GM23338 (cell line): Measurements from ENCODE around the gene ZCCHC4.

Experiments
- CREB1 ChIP-seq: fragments of 250-450 bp; sonication (Bioruptor Pico); IDR thresholded peaks from 2 replicates; pipeline ENCODE4 v1.5.0; 2020; ENCODE audit warnings: low read depth, mild to moderate bottlenecking, moderate library complexity
- CTCF ChIP-seq, 2 experiments: fragments of 200-600 bp in 1 of 2; sonication (generic) in 1 of 2; conservative IDR thresholded peaks; 2 replicates each; pipeline versions ENCODE4 v1.5.1 to v1.6.1; 2016 to 2017; ENCODE audit warnings: antibody characterized with exemption in 2 of 2, low read depth in 2 of 2, mild to moderate bottlenecking in 2 of 2, moderate library complexity in 1 of 2
- ETS1 ChIP-seq: IDR thresholded peaks from 2 replicates; pipeline ENCODE4 v1.6.1; 2016; ENCODE audit warnings: antibody characterized with exemption
- EZH2 ChIP-seq: fragments of 200-600 bp; sonication (generic); IDR thresholded peaks from one replicate; pipeline ENCODE4 v1.8.0; 2017; ENCODE audit warnings: antibody characterized with exemption, mild to moderate bottlenecking, low read depth; ENCODE audit not compliant: unreplicated experiment
- EZH2phosphoT487 ChIP-seq: fragments of 200-600 bp; sonication (generic); IDR thresholded peaks from one replicate; pipeline ENCODE4 v1.8.1; 2018; ENCODE audit warnings: antibody characterized with exemption; ENCODE audit not compliant: unreplicated experiment
- JUNB ChIP-seq: IDR thresholded peaks from one replicate; pipeline ENCODE4 v1.6.1; 2016; ENCODE audit warnings: antibody characterized with exemption; ENCODE audit not compliant: unreplicated experiment
- NANOG ChIP-seq: IDR thresholded peaks from 2 replicates; pipeline ENCODE4 v1.6.1; 2016; ENCODE audit warnings: antibody characterized with exemption, borderline replicate concordance
- POLR2AphosphoS5 ChIP-seq: IDR thresholded peaks from 2 replicates; pipeline ENCODE4 v1.6.1; 2016; ENCODE audit warnings: antibody characterized with exemption, low read depth
- REST ChIP-seq: IDR thresholded peaks from one replicate; pipeline ENCODE4 v1.6.1; 2018; ENCODE audit warnings: antibody characterized with exemption; ENCODE audit not compliant: unreplicated experiment
- STAT1 ChIP-seq: IDR thresholded peaks from one replicate; pipeline ENCODE4 v1.6.1; 2016; ENCODE audit warnings: antibody characterized with exemption; ENCODE audit not compliant: unreplicated experiment
- ZNF114 ChIP-seq: fragments of 250-450 bp; sonication (Bioruptor Pico); IDR thresholded peaks from 2 replicates; pipeline ENCODE4 v1.5.0; 2020; ENCODE audit warnings: mild to moderate bottlenecking, moderate library complexity
- ZNF331 ChIP-seq: fragments of 250-450 bp; sonication (Bioruptor Pico); IDR thresholded peaks from 2 replicates; pipeline ENCODE4 v1.5.0; 2020; ENCODE audit warnings: low read depth, mild to moderate bottlenecking, moderate library complexity
- ZNF462 ChIP-seq: fragments of 250-450 bp; sonication (Bioruptor Pico); IDR thresholded peaks from 2 replicates; pipeline ENCODE4 v1.5.0; 2020; ENCODE audit warnings: mild to moderate bottlenecking, moderate library complexity

GRCh38 chr4:25280210-25280609 is 32.4 kb upstream of the ZCCHC4 start:
- no peak for TF ChIP-seq POLR2AphosphoS5
- no peak for TF ChIP-seq NANOG
- no peak for TF ChIP-seq CTCF (conservative IDR thresholded peaks at IDR 0.05; ENCODE audit: low read depth in 2 of 2)
- TF ChIP-seq EZH2: no peak
- no peak for TF ChIP-seq EZH2phosphoT487
- TF ChIP-seq CREB1 (CRISPR knock-in tag): no peak
- TF ChIP-seq REST: no peak
- no peak for TF ChIP-seq ZNF331
- no peak for TF ChIP-seq JUNB
- TF ChIP-seq ETS1: no peak
- no peak for TF ChIP-seq ZNF462 (CRISPR knock-in tag)
- TF ChIP-seq ZNF114: no peak
- TF ChIP-seq STAT1: no peak
